ENCODE measurements around the gene PTTG1IP.

Gene PTTG1IP

GRCh38 chr21:44846485-44847260 lies 26.8 kb downstream of the PTTG1IP start:
- H3K4me3 ChIP-seq (ENCODE audit: low read length): no peak overlapping the region
- DNase-seq (ENCODE audit: low read depth): no peak

DNA sequence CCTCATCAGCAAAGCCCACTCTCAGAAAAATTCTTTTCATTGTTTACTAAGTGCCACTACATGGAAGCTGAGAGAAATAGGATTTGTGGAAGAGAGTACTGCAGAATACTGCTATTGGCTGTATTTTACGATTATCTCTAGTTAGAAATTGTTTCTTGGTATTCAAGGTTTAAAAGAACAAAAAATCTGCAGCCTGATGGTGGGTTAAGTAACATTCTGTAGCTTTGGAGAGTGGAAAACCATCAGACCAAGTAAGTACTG lies 27.3 kb downstream of the PTTG1IP start:
- DNase-seq (ENCODE audit: low read depth): no peak
- H3K4me3 ChIP-seq (ENCODE audit: low read length): peak overlapping the region; percentile 22
- TF ChIP-seq, protein P1, sequence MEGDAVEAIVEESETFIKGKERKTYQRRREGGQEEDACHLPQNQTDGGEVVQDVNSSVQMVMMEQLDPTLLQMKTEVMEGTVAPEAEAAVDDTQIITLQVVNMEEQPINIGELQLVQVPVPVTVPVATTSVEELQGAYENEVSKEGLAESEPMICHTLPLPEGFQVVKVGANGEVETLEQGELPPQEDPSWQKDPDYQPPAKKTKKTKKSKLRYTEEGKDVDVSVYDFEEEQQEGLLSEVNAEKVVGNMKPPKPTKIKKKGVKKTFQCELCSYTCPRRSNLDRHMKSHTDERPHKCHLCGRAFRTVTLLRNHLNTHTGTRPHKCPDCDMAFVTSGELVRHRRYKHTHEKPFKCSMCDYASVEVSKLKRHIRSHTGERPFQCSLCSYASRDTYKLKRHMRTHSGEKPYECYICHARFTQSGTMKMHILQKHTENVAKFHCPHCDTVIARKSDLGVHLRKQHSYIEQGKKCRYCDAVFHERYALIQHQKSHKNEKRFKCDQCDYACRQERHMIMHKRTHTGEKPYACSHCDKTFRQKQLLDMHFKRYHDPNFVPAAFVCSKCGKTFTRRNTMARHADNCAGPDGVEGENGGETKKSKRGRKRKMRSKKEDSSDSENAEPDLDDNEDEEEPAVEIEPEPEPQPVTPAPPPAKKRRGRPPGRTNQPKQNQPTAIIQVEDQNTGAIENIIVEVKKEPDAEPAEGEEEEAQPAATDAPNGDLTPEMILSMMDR (conservative IDR thresholded peaks at IDR 0.05; ENCODE audit: low read depth, low read length): no peak

More at GRCh38 chr21:44846485-44847260, 26.8 kb downstream of the PTTG1IP start:
- TF ChIP-seq, protein P1 (conservative IDR thresholded peaks at IDR 0.05; ENCODE audit: low read depth, low read length): no peak

GRCh38 chr21:44845418-44846223 lies 27.9 kb downstream of the PTTG1IP start:
- TF ChIP-seq, protein P1 (conservative IDR thresholded peaks at IDR 0.05; ENCODE audit: low read depth, low read length): peak; percentile 54
- no peak for DNase-seq (ENCODE audit: low read depth)
- H3K4me3 ChIP-seq (ENCODE audit: low read length): peak overlapping the region; percentile 22

DNA sequence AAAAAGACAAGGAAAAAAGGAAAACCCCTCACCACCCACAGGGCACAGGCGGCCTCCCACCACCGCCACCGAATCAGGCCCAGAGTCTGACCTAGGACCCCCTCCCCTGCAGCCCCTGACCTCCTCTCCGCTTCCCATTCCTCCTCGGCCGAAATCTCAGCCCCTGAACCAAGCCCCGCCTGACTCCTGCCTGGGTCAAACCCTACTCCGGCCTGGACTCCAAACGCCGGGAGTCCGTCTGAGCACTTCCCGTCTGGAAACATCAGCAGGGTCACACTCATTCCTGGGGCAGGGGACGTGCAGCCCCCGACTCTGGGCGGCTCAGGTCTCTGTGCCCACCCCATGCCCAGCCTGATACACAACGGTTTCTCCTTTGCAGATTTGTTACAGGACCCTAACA lies 29.2 kb downstream of the PTTG1IP start:
- DNase-seq (ENCODE audit: low read depth): no peak
- H3K4me3 ChIP-seq (ENCODE audit: low read length): no peak overlapping the region
- TF ChIP-seq, protein P1 (conservative IDR thresholded peaks at IDR 0.05; ENCODE audit: low read depth, low read length): no peak

- TF ChIP-seq, protein P1 (conservative IDR thresholded peaks at IDR 0.05; ENCODE audit: low read depth, low read length): no peak
- H3K4me3 ChIP-seq (ENCODE audit: low read length): no peak overlapping the region
- DNase-seq (ENCODE audit: low read depth): no peak
These were observed 30.6 kb downstream of the PTTG1IP start for GRCh38 chr21:44842721-44843445.

GRCh38 chr21:44842087-44842486 lies 31.4 kb downstream of the PTTG1IP start:
- TF ChIP-seq, protein P1 (conservative IDR thresholded peaks at IDR 0.05; ENCODE audit: low read depth, low read length): no peak
- no peak for DNase-seq (ENCODE audit: low read depth)
- H3K4me3 ChIP-seq (ENCODE audit: low read length): no peak overlapping the region
